ENCODE measurements around the gene ATG5.

Gene ATG5

DNA sequence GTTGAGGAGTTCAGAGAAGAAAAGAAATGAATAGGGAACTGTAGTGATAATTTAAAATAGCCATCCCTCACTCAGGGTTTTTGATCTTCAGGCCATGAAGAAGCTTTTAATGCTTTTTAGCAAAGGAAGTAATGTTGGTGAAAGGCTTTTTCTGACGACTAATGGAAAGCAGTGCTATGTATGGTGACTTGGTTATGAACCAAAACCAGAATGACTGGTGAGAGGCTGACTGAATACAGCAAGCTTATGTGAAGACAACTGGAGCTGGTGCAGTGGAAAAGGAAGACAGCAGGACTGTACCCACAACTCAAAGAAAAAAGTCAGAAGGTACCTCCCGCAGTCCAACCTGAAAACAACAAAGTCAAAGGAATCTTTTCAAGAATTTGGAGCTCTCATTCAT is 120.6 kb downstream of the ATG5 start:
- Histone ChIP-seq H2AFZ (ENCODE audit: low read depth, low read length, severe bottlenecking) (no peak overlapping the region), H3K9me3 (ENCODE audit: insufficient read depth, low read length) (no peaks in the 10 kb centered on the region), H4K20me1 (ENCODE audit: low read depth, low read length) (0 out of 2 replicates have a peak, but pooled peaks cover 4% of the 10 kb centered on the region), H3K79me2 (ENCODE audit: insufficient read depth, low read length) (no peaks in the 10 kb centered on the region; the same call in 1 of the 2 replicates), H3K27ac (ENCODE audit: low read depth, low read length) (no peak overlapping the region), H3K9me2 (replicated peaks; ENCODE audit: insufficient read depth, low read length) (no peaks in the 10 kb centered on the region), H3F3A (ENCODE audit: insufficient read depth) (no peaks in the 10 kb centered on the region), H3K4me2 (ENCODE audit: low read depth, low read length, poor library complexity, severe bottlenecking) (no peak overlapping the region), H3K36me3 (ENCODE audit: low read length) (no peaks in the 10 kb centered on the region), H3K27me3 (ENCODE audit: low read length) (no peaks in the 10 kb centered on the region), H3K9ac (ENCODE audit: low read length) (no peak overlapping the region), H3K4me3 (ENCODE audit: insufficient read depth, low read length, poor library complexity, severe bottlenecking) (no peak overlapping the region)
- no peak for TF ChIP-seq EZH2phosphoT487 (conservative IDR thresholded peaks at IDR 0.05; ENCODE audit: low read length)
- TF ChIP-seq, protein P1, sequence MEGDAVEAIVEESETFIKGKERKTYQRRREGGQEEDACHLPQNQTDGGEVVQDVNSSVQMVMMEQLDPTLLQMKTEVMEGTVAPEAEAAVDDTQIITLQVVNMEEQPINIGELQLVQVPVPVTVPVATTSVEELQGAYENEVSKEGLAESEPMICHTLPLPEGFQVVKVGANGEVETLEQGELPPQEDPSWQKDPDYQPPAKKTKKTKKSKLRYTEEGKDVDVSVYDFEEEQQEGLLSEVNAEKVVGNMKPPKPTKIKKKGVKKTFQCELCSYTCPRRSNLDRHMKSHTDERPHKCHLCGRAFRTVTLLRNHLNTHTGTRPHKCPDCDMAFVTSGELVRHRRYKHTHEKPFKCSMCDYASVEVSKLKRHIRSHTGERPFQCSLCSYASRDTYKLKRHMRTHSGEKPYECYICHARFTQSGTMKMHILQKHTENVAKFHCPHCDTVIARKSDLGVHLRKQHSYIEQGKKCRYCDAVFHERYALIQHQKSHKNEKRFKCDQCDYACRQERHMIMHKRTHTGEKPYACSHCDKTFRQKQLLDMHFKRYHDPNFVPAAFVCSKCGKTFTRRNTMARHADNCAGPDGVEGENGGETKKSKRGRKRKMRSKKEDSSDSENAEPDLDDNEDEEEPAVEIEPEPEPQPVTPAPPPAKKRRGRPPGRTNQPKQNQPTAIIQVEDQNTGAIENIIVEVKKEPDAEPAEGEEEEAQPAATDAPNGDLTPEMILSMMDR (IDR thresholded peaks at IDR 0.05; ENCODE audit: insufficient read depth, low read length, poor library complexity, severe bottlenecking): no peak

DNA sequence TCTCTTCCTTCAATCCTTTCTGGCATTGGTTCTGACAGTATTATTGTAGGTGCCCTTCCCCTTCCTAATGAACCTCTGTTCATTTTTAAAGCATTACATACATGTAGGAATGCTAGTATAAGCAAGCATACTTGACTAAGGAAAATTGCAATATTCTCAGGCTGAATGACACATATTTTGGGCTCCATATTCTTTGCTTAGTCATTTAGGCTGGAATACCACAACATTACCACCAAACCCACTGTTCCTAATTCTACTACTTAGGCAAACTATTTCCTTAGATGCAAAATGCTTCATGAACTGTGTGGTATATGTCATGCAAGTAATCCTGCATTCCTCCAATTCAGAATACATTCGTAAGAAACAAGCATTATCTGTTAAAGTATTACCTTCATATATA is 125.6 kb downstream of the ATG5 start:
- Histone ChIP-seq H3K4me3 (ENCODE audit: insufficient read depth, low read length, poor library complexity, severe bottlenecking) (no peak overlapping the region), H3K27ac (ENCODE audit: low read depth, low read length) (no peak overlapping the region), H3K27me3 (ENCODE audit: low read length) (no peaks in the 10 kb centered on the region), H3K9ac (ENCODE audit: low read length) (no peak overlapping the region), H3K9me3 (ENCODE audit: insufficient read depth, low read length) (no peaks in the 10 kb centered on the region), H3K36me3 (ENCODE audit: low read length) (0 out of 2 replicates have a peak, but pooled peaks cover 2% of the 10 kb centered on the region), H3K4me2 (ENCODE audit: low read depth, low read length, poor library complexity, severe bottlenecking) (no peak overlapping the region), H3K9me2 (replicated peaks; ENCODE audit: insufficient read depth, low read length) (no peaks in the 10 kb centered on the region), H4K20me1 (ENCODE audit: low read depth, low read length) (0 out of 2 replicates have a peak, but pooled peaks cover under 1% of the 10 kb centered on the region), H3F3A (ENCODE audit: insufficient read depth) (no peaks in the 10 kb centered on the region), H3K79me2 (ENCODE audit: insufficient read depth, low read length) (no peaks in the 10 kb centered on the region), H2AFZ (ENCODE audit: low read depth, low read length, severe bottlenecking) (no peak overlapping the region)
- no peak for TF ChIP-seq EZH2phosphoT487 (conservative IDR thresholded peaks at IDR 0.05; ENCODE audit: low read length)

DNA sequence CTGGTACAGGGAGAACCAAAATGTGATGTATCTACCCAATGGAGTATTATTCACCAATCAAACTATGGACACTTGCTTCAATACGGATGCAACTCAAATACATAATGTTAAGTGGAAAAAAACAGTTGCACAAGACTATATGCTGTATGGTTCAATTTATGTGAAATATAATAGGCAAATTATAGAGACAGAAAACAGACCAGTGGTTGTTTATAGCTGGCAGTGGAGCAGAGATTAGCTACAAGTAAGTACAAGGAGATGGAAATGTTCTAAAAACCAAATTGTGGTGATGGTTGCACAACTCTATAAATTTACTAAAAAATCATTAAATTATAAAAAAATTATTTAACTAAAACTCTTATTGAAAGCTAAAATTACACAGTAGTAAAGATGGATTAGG is 126.2 kb downstream of the ATG5 start:
- H4K20me1 ChIP-seq (ENCODE audit: low read depth, low read length): no peaks in the 10 kb centered on the region
- H3K27ac ChIP-seq (ENCODE audit: low read depth, low read length): no peak overlapping the region
- H3K27me3 ChIP-seq (ENCODE audit: low read length): no peaks in the 10 kb centered on the region
- no peak overlapping the region for H3K9ac ChIP-seq (ENCODE audit: low read length)
- no peak overlapping the region for H3K4me2 ChIP-seq (ENCODE audit: low read depth, low read length, poor library complexity, severe bottlenecking)
- H2AFZ ChIP-seq (ENCODE audit: low read depth, low read length, severe bottlenecking): no peak overlapping the region
- H3K9me2 ChIP-seq (replicated peaks; ENCODE audit: insufficient read depth, low read length): no peaks in the 10 kb centered on the region
- no peaks in the 10 kb centered on the region for H3F3A ChIP-seq (ENCODE audit: insufficient read depth)
- H3K9me3 ChIP-seq (ENCODE audit: insufficient read depth, low read length): no peaks in the 10 kb centered on the region
- no peak overlapping the region for H3K4me3 ChIP-seq (ENCODE audit: insufficient read depth, low read length, poor library complexity, severe bottlenecking)
- no peaks in the 10 kb centered on the region for H3K79me2 ChIP-seq (ENCODE audit: insufficient read depth, low read length)
- 0 out of 2 replicates have a peak, but pooled peaks cover 6% of the 10 kb centered on the region for H3K36me3 ChIP-seq (ENCODE audit: low read length)
- TF ChIP-seq EZH2phosphoT487 (conservative IDR thresholded peaks at IDR 0.05; ENCODE audit: low read length): no peak
- TF ChIP-seq, protein P1 (IDR thresholded peaks at IDR 0.05; ENCODE audit: insufficient read depth, low read length, poor library complexity, severe bottlenecking): no peak

DNA sequence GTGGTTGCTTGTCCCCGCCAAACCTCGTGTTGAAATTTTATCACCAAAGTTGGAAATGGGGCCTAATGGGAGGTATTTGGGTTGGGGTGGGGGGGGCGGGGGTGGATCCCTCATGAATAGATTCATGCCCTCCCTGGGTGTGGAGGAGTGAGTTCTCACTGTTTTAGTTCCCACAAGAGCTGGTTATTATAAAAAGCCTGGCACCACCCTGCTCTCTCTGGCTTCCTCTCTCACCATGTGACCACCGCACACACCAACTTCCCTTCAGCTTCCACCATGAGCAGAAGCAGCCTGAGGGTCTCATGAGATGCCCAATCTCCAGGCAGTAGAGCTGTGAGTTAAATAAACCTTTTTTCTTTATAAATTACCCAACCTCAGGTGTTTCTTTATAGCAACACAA is 128.1 kb downstream of the ATG5 start:
- Histone ChIP-seq H3K9ac (ENCODE audit: low read length) (no peak overlapping the region), H3K9me2 (replicated peaks; ENCODE audit: insufficient read depth, low read length) (no peaks in the 10 kb centered on the region), H3K36me3 (ENCODE audit: low read length) (0 out of 2 replicates have a peak, but pooled peaks cover 9% of the 10 kb centered on the region), H3K4me2 (ENCODE audit: low read depth, low read length, poor library complexity, severe bottlenecking) (no peak overlapping the region), H3F3A (ENCODE audit: insufficient read depth) (no peaks in the 10 kb centered on the region), H3K79me2 (ENCODE audit: insufficient read depth, low read length) (no peaks in the 10 kb centered on the region), H2AFZ (ENCODE audit: low read depth, low read length, severe bottlenecking) (no peak overlapping the region), H3K27me3 (ENCODE audit: low read length) (no peaks in the 10 kb centered on the region), H3K9me3 (ENCODE audit: insufficient read depth, low read length) (no peaks in the 10 kb centered on the region), H3K27ac (ENCODE audit: low read depth, low read length) (no peak overlapping the region), H4K20me1 (ENCODE audit: low read depth, low read length) (no peaks in the 10 kb centered on the region), H3K4me3 (ENCODE audit: insufficient read depth, low read length, poor library complexity, severe bottlenecking) (no peak overlapping the region)
- TF ChIP-seq EZH2phosphoT487 (conservative IDR thresholded peaks at IDR 0.05; ENCODE audit: low read length): no peak
- TF ChIP-seq, protein P1 (IDR thresholded peaks at IDR 0.05; ENCODE audit: insufficient read depth, low read length, poor library complexity, severe bottlenecking): no peak

All from SU-DHL-6 (cell line).